ENCODE results near the gene RANBP17.

DNA sequence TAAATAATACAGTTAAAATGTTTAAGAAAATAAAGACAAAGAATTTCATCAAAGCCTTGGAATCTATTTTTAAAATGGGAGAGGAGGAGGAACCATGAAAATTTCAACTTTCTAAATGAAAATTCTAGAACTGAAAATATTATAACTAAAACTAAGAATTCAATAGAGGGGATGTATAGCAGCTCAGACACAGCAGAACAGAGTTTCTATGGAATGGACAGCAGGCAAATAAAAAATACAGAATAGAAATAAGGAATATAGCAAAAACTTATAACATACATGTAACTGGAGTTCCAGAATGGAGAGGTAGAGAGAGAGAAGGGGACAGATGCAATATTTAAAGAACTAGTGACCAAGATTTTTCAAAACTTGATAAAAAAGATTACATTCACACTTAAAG lies 1.4 kb upstream of the RANBP17 start:
- no peak for TF ChIP-seq CTCF (IDR thresholded peaks at IDR 0.05)
- no peak for TF ChIP-seq POLR2A (IDR thresholded peaks at IDR 0.05)
